ENCODE data around the gene PCDHB15.

- TF ChIP-seq POLR2A (IDR thresholded peaks at IDR 0.05; ENCODE audit: low read length) (no peak), GATA1 (IDR thresholded peaks at IDR 0.05; ENCODE audit: low read depth, low read length) (no peak)
Measured at GRCh38 chr5:141208478-141208877, 36.7 kb upstream of the PCDHB15 start, which contains the start of gene PCDHB12.
